Immature natural killer cell (primary cell): ENCODE measurements around the gene UBA7. TPM values are rescaled to one million over a fixed set of nuclear protein-coding genes. Genes with fewer than 3 reads are reported as not detected.

Experiments
- DNase-seq, 3 donors: peaks; one replicate each; pipeline ENCODE4 v3.0.0; 2022; ENCODE audit warnings: mixed read lengths in 1 of 3
- H3K27ac Mint-ChIP-seq, 6 donors: one replicate each; pipeline ENCODE4 v1.8.0; 2020; ENCODE audit warnings: mixed read lengths in 6 of 6, mild to moderate bottlenecking in 5 of 6, inconsistent platforms in 4 of 6, moderate library complexity in 3 of 6
- H3K27me3 Mint-ChIP-seq, 3 donors: one replicate each; pipeline ENCODE4 v1.8.0; 2020 to 2021; ENCODE audit warnings: low read depth in 3 of 3, mild to moderate bottlenecking in 3 of 3, mixed read lengths in 3 of 3, moderate library complexity in 3 of 3, inconsistent platforms in 1 of 3
- H3K36me3 Mint-ChIP-seq, 3 donors: one replicate each; pipeline ENCODE4 v1.8.0; 2020; ENCODE audit warnings: mixed read lengths in 3 of 3, inconsistent platforms in 2 of 3, mild to moderate bottlenecking in 2 of 3
- H3K4me1 Mint-ChIP-seq, 2 donors: one replicate each; pipeline ENCODE4 v1.8.0; 2020; ENCODE audit warnings: inconsistent platforms in 2 of 2, mild to moderate bottlenecking in 2 of 2, mixed read lengths in 2 of 2, moderate library complexity in 1 of 2
- H3K4me3 Mint-ChIP-seq, 5 donors: one replicate each; pipeline ENCODE4 v1.8.0; 2020; ENCODE audit warnings: mild to moderate bottlenecking in 5 of 5, mixed read lengths in 5 of 5, inconsistent platforms in 3 of 5, moderate library complexity in 3 of 5
- H3K9me3 Mint-ChIP-seq, 6 donors: one replicate each; pipeline ENCODE4 v1.8.0; 2020; ENCODE audit warnings: mild to moderate bottlenecking in 6 of 6, mixed read lengths in 6 of 6, inconsistent platforms in 4 of 6, moderate library complexity in 3 of 6
- polyA plus RNA-seq, 3 donors: library from polyadenylated mRNA; unstranded; fragments of 300-500 nt; fragmentation: Illumina TruSeq; gene quantifications; one replicate each; pipeline ENCODE4 v1.2.3, GENCODE V29; 2021

Gene UBA7, protein sequence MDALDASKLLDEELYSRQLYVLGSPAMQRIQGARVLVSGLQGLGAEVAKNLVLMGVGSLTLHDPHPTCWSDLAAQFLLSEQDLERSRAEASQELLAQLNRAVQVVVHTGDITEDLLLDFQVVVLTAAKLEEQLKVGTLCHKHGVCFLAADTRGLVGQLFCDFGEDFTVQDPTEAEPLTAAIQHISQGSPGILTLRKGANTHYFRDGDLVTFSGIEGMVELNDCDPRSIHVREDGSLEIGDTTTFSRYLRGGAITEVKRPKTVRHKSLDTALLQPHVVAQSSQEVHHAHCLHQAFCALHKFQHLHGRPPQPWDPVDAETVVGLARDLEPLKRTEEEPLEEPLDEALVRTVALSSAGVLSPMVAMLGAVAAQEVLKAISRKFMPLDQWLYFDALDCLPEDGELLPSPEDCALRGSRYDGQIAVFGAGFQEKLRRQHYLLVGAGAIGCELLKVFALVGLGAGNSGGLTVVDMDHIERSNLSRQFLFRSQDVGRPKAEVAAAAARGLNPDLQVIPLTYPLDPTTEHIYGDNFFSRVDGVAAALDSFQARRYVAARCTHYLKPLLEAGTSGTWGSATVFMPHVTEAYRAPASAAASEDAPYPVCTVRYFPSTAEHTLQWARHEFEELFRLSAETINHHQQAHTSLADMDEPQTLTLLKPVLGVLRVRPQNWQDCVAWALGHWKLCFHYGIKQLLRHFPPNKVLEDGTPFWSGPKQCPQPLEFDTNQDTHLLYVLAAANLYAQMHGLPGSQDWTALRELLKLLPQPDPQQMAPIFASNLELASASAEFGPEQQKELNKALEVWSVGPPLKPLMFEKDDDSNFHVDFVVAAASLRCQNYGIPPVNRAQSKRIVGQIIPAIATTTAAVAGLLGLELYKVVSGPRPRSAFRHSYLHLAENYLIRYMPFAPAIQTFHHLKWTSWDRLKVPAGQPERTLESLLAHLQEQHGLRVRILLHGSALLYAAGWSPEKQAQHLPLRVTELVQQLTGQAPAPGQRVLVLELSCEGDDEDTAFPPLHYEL
- polyA plus RNA-seq = 10 to 100 TPM; 28.5 to 72.6 (median 54.7) TPM

DNA sequence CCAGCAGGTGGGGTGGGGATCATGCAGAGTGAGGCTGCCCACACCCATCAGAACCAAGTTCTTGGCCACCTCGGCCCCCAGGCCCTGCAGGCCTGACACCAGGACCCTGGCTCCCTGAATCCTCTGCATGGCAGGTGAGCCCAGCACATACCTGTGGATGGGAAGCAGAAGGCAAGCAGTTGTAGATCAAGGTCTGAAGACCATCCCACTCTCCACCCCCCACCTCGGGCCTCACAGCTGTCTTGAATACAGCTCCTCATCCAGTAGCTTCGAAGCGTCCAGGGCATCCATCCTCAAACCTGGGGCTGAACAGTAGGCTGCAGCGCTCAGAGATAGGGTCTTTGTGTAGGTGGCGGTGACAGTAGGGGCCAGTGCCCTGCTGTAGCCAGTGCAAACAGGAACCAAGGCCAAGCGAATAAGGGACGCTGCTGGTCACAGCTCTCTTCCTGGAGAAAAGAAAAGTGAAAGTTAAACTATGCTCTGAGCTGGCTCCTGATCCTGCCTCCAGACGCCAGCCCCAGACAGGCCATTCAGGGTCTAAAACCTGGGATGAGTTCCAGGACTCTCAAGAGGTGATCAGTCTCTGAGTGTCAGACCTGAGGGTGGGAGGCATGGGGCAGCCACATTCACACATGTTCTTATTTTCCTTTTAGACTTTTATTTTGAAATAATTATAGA lies at the start of gene UBA7:
TSS of gene UBA7 (minus strand) at position 457 of the 678 bp plus-strand sequence. CDS start at position 291, 166 bp downstream.
- Mint-ChIP-seq H3K36me3 (peaks cover 0 to 26% (median 0%) of the 10 kb centered on the region in 3 donors), H3K4me1 (peaks cover 31 to 32% of the 10 kb centered on the region in 2 donors), H3K9me3 (no peaks in the 10 kb centered on the region), H3K27me3 (peaks cover 0 to 1% (median 0%) of the 10 kb centered on the region in 3 donors), H3K4me3 (peak within 1 kb of the TSS; percentile 96 to 99 (median 98)), H3K27ac (peak within 1 kb of the TSS; percentile 94 to 98 (median 96))
- DNase-seq = peak; percentile 55 to 63 (median 59)

DNA sequence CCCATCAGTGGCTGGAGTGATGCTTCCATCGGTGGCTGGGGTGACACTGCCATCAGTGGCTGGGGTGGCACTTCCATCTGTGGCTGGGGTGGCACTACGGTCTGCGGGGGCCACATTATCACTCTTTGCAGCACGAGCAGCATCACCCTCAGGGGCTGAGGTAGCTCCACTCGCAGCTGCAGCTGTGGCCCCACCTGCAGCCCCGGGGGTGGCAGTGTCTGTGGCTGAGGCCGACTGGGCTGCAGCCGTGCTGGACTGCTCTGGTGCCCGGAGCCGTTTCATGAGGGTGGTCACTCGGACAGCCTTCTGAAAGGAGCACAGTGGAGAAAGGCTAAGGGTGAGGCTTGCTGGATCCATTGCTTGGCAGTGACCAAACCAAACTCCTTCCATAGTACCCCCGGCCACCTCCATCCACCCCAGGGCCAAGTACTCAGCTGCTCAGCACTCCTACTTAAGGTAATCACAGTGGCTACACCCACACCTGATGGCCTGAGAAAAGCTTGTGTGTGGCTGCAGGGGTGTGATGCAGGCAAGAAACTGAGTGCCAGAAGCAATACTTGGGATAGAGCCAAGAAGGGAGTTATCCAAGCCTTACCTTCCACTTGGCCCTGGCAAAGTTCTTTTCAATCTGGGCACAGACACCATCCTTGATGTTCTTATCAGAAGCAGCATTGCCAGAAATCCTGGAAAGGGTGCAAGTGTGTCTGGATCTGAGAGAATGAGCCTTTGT lies 46.0 kb upstream of the UBA7 start:
- no peak for DNase-seq
- peaks cover 2 to 4% (median 2%) of the 10 kb centered on the region in 3 donors for H3K27me3 Mint-ChIP-seq
- H3K4me1 Mint-ChIP-seq = peaks cover 11 to 13% of the 10 kb centered on the region in 2 donors

DNA sequence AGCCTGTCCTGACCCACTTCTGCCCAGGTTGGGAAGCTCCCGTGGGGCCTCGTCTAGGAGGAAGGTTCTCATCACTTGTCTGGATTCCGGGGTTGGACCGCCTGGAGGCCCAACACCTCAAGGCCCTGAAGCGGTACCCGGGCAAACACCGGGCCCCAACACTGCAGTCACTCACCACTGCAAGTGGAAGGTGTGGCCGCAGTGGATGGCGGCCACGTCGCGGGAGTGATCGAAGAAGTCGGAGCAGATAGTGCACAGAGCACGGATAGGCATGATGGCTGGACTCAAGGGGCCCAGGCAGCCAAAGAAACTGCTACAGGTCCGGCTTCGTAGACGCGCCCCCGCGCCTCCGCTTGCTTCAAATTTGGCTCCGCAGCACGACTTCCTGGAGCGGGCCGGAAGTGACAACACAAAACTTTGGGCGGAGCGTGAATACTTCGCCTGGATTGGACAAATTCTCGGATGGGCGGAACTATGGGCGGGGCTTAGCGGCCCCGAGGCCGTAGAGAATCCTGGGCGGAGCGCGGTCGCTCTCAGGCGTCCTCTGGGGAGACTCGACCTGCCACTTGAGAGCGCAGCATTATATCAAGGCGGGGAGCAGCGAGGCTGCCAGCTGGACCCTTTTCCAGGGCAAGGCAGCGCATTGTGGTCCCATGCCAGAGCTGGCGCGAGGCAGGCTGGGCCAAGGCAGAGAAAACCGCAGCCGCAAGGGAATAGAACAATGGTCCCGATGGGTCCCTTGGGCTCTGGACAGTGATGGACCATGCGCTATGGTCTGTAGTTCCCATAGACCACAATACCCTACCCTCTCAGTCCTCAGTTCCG lies 42.6 kb upstream of the UBA7 start, which contains the start of gene TRAIP:
TSS of gene TRAIP (minus strand) at position 384 of the 825 bp plus-strand sequence. CDS start at position 273, 111 bp downstream.
- Mint-ChIP-seq H3K9me3 (no peaks in the 10 kb centered on the region), H3K4me3 (peak within 1 kb of the TSS; percentile 84 to 91 (median 90)), H3K4me1 (peaks cover 11 to 13% of the 10 kb centered on the region in 2 donors), H3K27ac (peak within 1 kb of the TSS; percentile 82 to 92 (median 89)), H3K27me3 (peaks cover 0 to 4% (median 2%) of the 10 kb centered on the region in 3 donors), H3K36me3 (no peaks in the 10 kb centered on the region)
- peak; percentile 95 to 96 (median 95) for DNase-seq

More for the DNA sequence above, 46.0 kb upstream of the UBA7 start:
- Mint-ChIP-seq H3K27ac (no peak overlapping the region), H3K4me3 (no peak overlapping the region), H3K9me3 (no peaks in the 10 kb centered on the region), H3K36me3 (no peaks in the 10 kb centered on the region)

DNA sequence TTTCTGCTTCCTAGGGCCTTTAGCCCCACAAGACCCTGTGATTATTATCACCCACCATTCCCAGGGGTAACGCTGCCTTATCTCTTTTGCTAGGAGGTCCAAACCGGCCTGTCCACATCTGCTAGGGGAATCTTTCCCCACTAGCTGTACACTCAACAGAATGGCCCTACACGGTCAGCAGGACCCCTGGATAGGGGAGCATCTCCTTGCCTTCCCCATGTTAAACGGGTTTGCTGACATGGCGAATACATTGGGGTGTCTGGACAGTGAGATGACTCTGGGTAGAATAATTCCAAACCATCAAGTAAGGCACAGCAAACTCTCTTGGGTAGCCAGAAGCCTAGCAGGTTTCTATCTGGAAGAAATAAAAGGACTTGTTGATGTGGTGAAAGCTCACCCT lies 41.9 kb upstream of the UBA7 start:
- H3K9me3 Mint-ChIP-seq = no peaks in the 10 kb centered on the region
- peak overlapping the region; percentile 84 to 91 (median 90) for H3K4me3 Mint-ChIP-seq
- no peak for DNase-seq
- peak overlapping the region in 1 of 6 donors; percentile 89 for H3K27ac Mint-ChIP-seq
- H3K27me3 Mint-ChIP-seq = peaks cover 0 to 4% (median 2%) of the 10 kb centered on the region in 3 donors
- no peaks in the 10 kb centered on the region for H3K36me3 Mint-ChIP-seq
- peaks cover 11 to 13% of the 10 kb centered on the region in 2 donors for H3K4me1 Mint-ChIP-seq

DNA sequence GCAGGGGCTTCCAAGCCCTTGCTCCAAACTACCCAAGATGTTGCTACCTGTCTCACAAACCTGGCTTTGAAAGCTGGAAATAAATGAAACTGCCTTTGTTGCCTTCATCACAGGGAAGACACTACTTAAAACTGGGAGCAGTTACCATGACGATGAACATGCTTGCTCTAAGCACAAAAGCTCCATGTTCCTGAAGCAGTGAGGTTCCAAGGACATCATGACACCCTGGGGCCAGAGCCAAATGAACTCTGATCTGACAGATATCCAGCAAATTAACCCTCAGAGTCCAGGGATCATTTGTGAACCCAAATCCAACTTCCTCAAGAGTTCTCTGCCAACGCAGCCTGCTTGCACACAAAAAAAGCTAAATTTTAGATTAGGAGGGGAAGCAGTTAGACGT lies 31.9 kb upstream of the UBA7 start:
- DNase-seq = no peak
- no peaks in the 10 kb centered on the region for H3K4me1 Mint-ChIP-seq
- H3K27ac Mint-ChIP-seq = no peak overlapping the region
- no peak overlapping the region for H3K4me3 Mint-ChIP-seq
- no peaks in the 10 kb centered on the region for H3K27me3 Mint-ChIP-seq
- H3K9me3 Mint-ChIP-seq = no peaks in the 10 kb centered on the region
- H3K36me3 Mint-ChIP-seq = peaks cover 0 to 4% (median 0%) of the 10 kb centered on the region in 3 donors

DNA sequence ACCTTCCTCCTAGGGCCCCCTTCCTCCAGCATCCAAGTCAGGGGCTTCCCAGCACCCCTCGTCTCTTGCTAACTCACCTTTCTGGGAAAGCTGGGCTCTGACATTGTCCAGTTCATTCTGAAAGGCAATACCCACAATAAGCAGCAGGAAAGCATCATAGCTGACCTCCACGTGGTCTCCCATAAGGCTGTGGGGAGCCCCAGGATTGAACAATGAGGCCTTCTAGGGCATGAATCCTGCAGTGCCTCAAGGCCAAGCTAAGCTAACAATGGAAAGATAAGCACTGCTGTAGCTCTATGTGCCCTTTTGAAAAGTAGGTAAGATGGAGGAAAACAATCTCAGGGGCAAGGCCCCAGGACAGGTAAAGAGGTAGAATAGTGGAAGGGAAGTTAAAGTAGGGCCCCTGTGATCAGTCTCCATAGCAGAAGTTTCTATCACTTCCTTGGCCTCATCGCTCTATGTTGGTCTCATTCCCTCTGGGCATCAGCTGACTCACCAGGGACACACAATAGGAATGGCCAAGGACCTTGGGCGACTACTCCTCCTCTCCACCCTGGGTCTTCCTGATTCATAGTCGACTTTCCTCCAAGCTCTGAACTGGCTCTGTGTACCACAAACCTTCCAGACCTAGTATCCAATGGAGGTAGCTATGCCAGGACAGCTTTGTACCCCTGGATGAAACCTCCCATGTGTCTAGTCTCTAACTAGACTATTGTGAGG lies 30.9 kb upstream of the UBA7 start:
- Mint-ChIP-seq H3K4me3 (no peak overlapping the region), H3K27ac (peak overlapping the region in 1 of 6 donors; percentile 53), H3K36me3 (peaks cover 0 to 4% (median 0%) of the 10 kb centered on the region in 3 donors), H3K4me1 (no peaks in the 10 kb centered on the region), H3K27me3 (no peaks in the 10 kb centered on the region), H3K9me3 (no peaks in the 10 kb centered on the region)
- DNase-seq = no peak

DNA sequence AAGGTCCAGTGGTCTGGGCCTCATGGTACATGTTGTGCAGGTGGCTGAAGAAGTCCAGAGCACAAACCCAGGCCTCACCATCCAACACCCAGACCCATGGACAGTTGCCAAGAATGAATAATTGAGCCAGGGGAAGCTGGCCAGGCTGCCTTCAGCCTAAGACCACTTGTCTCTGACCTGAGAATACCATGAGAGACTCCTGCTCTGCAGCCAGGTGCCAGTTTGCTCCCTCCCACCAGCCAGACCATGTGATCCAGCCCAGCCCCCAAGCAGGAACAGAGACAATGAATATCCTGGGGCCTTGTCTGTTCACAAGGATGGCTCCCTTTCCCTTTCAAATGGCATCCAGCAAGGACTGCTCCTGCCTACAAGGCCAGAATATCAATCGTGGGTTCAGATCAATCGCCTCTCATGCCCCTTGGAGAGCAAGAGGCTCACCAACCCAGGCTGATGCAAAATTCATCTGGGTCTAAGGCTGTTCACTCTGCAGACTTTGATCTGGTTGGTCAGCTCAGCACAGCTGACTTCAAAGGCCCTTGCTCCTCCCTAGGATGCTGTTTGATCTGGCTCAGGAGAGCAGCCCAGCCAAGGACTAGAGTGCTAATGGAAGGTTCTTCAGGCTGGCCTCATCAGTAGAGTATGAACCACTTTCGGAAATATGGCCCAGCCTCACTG lies 29.2 kb upstream of the UBA7 start:
- no peak overlapping the region for H3K4me3 Mint-ChIP-seq
- no peak for DNase-seq
- peaks cover 0 to 4% (median 0%) of the 10 kb centered on the region in 3 donors for H3K36me3 Mint-ChIP-seq
- no peaks in the 10 kb centered on the region for H3K27me3 Mint-ChIP-seq
- H3K9me3 Mint-ChIP-seq = no peaks in the 10 kb centered on the region
- no peak overlapping the region for H3K27ac Mint-ChIP-seq
- H3K4me1 Mint-ChIP-seq = no peaks in the 10 kb centered on the region

DNA sequence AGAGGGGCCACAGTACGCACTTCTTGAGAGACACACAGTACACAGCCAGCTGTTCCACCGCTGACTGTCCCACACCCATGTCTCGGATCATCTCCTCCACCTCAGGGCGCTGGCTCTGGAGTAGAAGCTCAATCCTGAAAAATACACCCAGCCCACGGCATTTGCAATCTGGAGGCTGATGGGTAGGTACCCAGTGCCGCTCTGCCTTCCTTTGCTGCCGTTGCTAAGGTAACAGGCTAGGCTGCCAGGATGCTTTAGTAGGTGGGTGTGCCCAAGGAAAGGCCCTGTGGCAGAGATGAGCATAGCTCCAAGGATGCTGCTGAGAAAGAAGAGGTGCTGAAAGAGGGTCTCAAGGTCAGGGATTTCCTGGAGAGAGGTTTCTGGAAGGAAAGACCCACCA lies 28.1 kb upstream of the UBA7 start:
- Mint-ChIP-seq H3K27ac (no peak overlapping the region), H3K27me3 (no peaks in the 10 kb centered on the region), H3K4me3 (no peak overlapping the region), H3K36me3 (peaks cover 0 to 4% (median 0%) of the 10 kb centered on the region in 3 donors), H3K9me3 (no peaks in the 10 kb centered on the region), H3K4me1 (no peaks in the 10 kb centered on the region)
- DNase-seq = no peak

DNA sequence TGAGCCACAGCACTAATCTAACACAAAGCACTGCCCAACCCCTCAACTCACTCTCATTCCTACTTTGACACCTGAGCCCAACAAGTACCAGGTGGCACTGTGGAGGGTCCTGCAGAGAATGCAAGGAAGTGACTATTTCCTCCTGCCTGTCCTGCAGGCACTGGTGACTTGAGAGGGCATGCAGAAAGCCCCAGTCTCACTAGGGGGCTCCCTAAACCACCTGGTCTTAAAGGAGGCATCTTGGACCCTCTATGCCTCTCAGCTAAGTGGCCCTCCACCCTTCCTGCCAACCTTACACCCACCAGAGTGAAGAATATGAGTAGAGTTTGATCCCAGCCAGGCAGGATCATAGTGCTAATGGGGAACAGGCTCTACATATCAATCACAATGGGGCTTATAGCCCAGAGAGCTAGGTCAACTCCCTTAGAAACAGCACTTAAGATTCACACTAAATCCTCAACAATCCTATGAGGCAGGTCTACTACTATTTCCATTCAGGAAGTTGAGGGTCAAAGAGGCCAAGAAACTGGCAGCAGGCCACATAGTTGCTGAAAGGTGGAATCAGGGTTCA lies 27.5 kb upstream of the UBA7 start:
- Mint-ChIP-seq H3K4me3 (no peak overlapping the region), H3K27me3 (no peaks in the 10 kb centered on the region), H3K4me1 (no peaks in the 10 kb centered on the region), H3K27ac (no peak overlapping the region), H3K9me3 (no peaks in the 10 kb centered on the region), H3K36me3 (peaks cover 0 to 4% (median 0%) of the 10 kb centered on the region in 3 donors)
- DNase-seq = no peak

DNA sequence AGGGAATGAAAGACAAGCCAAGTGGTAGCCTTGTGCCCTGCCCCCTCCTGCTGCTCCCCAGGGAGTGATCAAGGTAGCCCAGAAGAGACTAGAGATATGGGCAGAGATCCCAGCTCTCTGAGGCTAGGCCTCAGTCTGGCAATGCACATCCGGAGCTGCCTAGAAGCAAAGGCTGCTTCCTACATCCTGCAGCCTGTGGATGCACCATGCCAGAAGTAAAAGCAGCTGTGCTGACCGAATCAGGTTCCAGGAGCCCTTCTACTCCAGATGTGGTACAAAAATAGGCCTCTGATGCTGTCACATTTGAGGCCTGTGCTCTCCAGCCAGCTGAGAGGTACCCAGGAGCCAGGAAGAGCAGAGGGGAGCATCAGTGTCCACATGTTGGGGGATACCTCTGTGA lies 26.6 kb upstream of the UBA7 start:
- H3K36me3 Mint-ChIP-seq = peaks cover 0 to under 1% (median 0%) of the 10 kb centered on the region in 3 donors
- H3K9me3 Mint-ChIP-seq = no peaks in the 10 kb centered on the region
- H3K27ac Mint-ChIP-seq = no peak overlapping the region
- H3K27me3 Mint-ChIP-seq = no peaks in the 10 kb centered on the region
- no peak for DNase-seq
- no peak overlapping the region for H3K4me3 Mint-ChIP-seq
- no peaks in the 10 kb centered on the region for H3K4me1 Mint-ChIP-seq
